PC-3 (cell line): ENCODE data around the gene MAPK8IP1. TPM values are rescaled to one million over a fixed set of nuclear protein-coding genes. Genes with fewer than 3 reads are reported as not detected.

Source experiments
- ATAC-seq: fragments of 200-7000 bp; cut with Tn5 transposase; 2 replicates; pipeline ENCODE4 v1.9.1; 2020; ENCODE audit warnings: mild to moderate bottlenecking, moderate library complexity
- BruUV-seq: library from RNA; stranded (reverse); fragments of 400-500 nt; replicated peaks from 2 replicates; lab custom pipeline; 2021; lab: Mats Ljungman, UMichigan
- CTCF ChIA-PET: fragments of 300-600 bp; sonication (Branson Sonifier 250); formaldehyde crosslinking; loops from one replicate; lab custom pipeline; 2022; ENCODE audit warnings: antibody characterized with exemption; lab: Charles Lee
- POLR2A ChIA-PET: fragments of 300-600 bp; sonication (Branson Sonifier 250); formaldehyde crosslinking; loops from one replicate; lab custom pipeline; 2022; ENCODE audit warnings: antibody characterized with exemption; ENCODE audit not compliant: unreplicated experiment; lab: Charles Lee
- DNase-seq: peaks from one replicate; pipeline ENCODE4 v3.0.0-alpha.2; 2015
- H2AFZ ChIP-seq: fragments of 300-600 bp; sonication (generic); 2 replicates; pipeline ENCODE4 v1.6.0; 2016; ENCODE audit warnings: antibody characterized with exemption, low read length
- H3F3A ChIP-seq: fragments of 300-600 bp; sonication (generic); one replicate; pipeline ENCODE4 v1.6.0; 2017; ENCODE audit warnings: antibody characterized with exemption, low read length, control low read depth, mild to moderate bottlenecking; ENCODE audit not compliant: unreplicated experiment
- H3K27ac ChIP-seq: fragments of 300-600 bp; sonication (generic); 2 replicates; pipeline ENCODE4 v1.5.1; 2016; ENCODE audit warnings: mild to moderate bottlenecking, low read length
- H3K27me3 ChIP-seq: fragments of 300-600 bp; sonication (generic); 2 replicates; pipeline ENCODE4 v1.6.1; 2016; ENCODE audit warnings: low read length, mixed read lengths
- H3K36me3 ChIP-seq: fragments of 300-600 bp; sonication (generic); 2 replicates; pipeline ENCODE4 v1.6.1; 2016; ENCODE audit warnings: low read depth, mixed run types, low read length, mixed read lengths
- H3K4me1 ChIP-seq: fragments of 300-600 bp; sonication (generic); 2 replicates; pipeline ENCODE4 v1.5.1; 2016; ENCODE audit warnings: low read length; ENCODE audit not compliant: insufficient read depth
- H3K4me2 ChIP-seq: fragments of 300-600 bp; sonication (generic); 2 replicates; pipeline ENCODE4 v1.6.0; 2016; ENCODE audit warnings: low read length
- H3K4me3 ChIP-seq: fragments of 300-600 bp; sonication (generic); 2 replicates; pipeline ENCODE4 v1.5.1; 2016; ENCODE audit warnings: mild to moderate bottlenecking, low read length, mixed read lengths
- H3K79me2 ChIP-seq: fragments of 300-600 bp; sonication (generic); 2 replicates; pipeline ENCODE4 v1.6.1; 2017; ENCODE audit warnings: low read length, mixed read lengths
- H3K9ac ChIP-seq: fragments of 300-600 bp; sonication (generic); 2 replicates; pipeline ENCODE4 v1.6.0; 2016; ENCODE audit warnings: mild to moderate bottlenecking, low read length
- H3K9me2 ChIP-seq: fragments of 300-600 bp; sonication (generic); replicated peaks from 2 replicates; pipeline ENCODE4 v1.6.1; 2016; ENCODE audit warnings: mixed run types, low read length, mixed read lengths
- H3K9me3 ChIP-seq: fragments of 300-600 bp; sonication (generic); 2 replicates; pipeline ENCODE4 v1.6.1; 2016; ENCODE audit warnings: low read length, mixed read lengths
- H4K20me1 ChIP-seq: fragments of 300-600 bp; sonication (generic); 2 replicates; pipeline ENCODE4 v1.6.1; 2016; ENCODE audit warnings: low read length, mixed read lengths
- EZH2 ChIP-seq: fragments of 300-600 bp; sonication (generic); IDR thresholded peaks from one replicate; pipeline ENCODE4 v1.6.1; 2017; ENCODE audit warnings: antibody characterized with exemption, mild to moderate bottlenecking, low read length; ENCODE audit not compliant: unreplicated experiment
- EZH2phosphoT487 ChIP-seq: fragments of 300-600 bp; sonication (generic); IDR thresholded peaks from 2 replicates; pipeline ENCODE4 v1.6.1; 2018; ENCODE audit warnings: mild to moderate bottlenecking, antibody characterized with exemption, low read length, borderline replicate concordance
- intact Hi-C: fragments of 100-400 bp; cut with micrococcal nuclease; formaldehyde crosslinking; loops from 2 replicates; pipeline ENCODE4 v1.9.0; 2023
- total RNA-seq: library from RNA; depleted of rRNA; stranded (reverse); fragments of >200 nt; gene quantifications from 2 replicates; pipeline ENCODE4 v1.2.3, GENCODE V29; 2014
- TF ChIP-seq, protein P1 (sequence below): fragments of 300-600 bp; sonication (generic); conservative IDR thresholded peaks from 2 replicates; pipeline ENCODE4 v1.5.1; 2017; ENCODE audit warnings: antibody characterized with exemption, low read depth, mild to moderate bottlenecking, low read length

MAPK8IP1 gene
- total RNA-seq, 1 experiment from 2014 or later: 7.1 TPM

DNA sequence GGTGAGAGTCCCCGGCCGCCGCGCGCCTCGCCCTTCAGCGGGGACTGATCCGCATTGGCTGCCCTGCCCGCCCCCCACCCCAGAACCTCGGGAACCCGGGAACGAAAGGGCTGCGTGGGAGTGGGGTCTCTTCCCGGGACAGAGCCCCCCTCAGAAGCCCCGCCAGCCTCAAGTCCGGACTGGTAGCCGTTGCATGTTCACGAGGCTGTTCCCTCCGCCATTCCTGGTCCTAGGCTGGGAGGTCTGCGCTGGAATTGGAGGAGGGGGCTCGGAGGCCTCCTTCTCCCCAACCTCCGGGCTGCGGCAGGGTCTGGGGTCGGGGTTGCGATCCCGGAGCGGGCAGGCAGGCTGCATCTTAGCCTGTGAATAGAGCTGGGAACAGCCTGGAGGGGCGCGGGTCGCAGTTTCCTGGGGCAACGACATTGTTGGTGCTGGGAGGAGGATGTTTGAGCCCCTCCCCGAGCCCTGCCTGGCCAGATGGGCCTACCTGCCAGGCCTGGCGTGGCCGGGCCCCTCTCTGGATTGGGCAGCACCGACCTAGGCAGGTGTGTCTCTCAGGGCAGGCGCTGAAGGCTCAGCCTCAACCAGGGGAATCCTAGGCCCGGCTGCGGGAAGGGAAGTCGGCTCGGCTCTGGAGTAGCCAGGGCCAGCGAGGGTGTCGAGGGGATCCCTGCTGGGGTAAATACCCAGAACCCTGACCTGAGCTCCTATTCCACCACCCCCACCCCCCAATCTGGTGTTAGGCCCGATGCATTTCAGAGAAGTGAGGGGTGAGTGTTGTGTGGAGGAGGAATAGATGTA is 670 bp downstream of the MAPK8IP1 start:
- CTCF ChIA-PET: no interaction called here

DNA sequence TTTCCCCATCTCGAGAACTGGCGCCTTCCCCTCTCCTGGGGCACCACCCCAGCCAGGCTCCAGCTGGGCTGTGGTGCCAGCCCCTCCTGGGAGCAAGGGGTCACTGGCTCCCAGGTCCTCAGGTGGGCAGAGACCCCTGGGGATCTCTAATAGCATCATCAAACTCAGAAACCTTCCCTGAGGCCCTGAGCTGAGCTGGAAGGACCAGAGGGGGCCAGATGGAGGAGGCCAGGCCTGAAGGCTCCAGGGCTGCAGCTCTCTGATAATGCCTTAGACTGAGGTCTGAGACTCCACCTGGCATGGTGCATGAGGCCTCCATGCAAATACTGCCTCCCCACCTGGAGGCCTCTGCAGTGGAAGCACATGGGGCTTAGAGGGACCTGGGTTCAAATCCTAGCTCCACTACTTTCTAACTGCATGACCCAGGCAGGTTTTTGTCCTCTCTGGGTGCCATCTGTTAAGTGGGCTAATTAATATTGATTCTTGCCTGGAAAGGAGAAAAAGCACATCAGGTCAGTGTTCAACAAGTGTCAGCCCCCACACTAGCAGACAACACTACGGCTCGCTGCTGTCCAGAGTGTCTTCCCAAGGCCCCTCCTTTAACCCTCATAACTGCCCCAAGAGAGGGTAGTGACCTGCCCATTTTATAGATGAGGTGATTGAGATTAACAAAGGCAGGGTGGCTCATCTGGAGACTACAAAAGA is 1.5 kb downstream of the MAPK8IP1 start:
- ATAC-seq: no peak
- Histone ChIP-seq H3K4me1 (no peaks in the 10 kb centered on the region), H4K20me1 (no peaks in the 10 kb centered on the region), H2AFZ (no peak overlapping the region), H3F3A (no peaks in the 10 kb centered on the region), H3K4me2 (no peak overlapping the region), H3K27ac (no peak overlapping the region), H3K9me2 (no peaks in the 10 kb centered on the region), H3K9me3 (no peaks in the 10 kb centered on the region), H3K9ac (no peak overlapping the region), H3K4me3 (no peak overlapping the region), H3K27me3 (no peaks in the 10 kb centered on the region), H3K36me3 (peaks cover 2% of the 10 kb centered on the region; the same call in 1 of the 2 replicates), H3K79me2 (no peaks in the 10 kb centered on the region)
- BruUV-seq: no TSS peak
- ChIA-PET CTCF (no interaction called here), POLR2A (no interaction called here)
- intact Hi-C loops: no loop called here
- TF ChIP-seq, protein P1, sequence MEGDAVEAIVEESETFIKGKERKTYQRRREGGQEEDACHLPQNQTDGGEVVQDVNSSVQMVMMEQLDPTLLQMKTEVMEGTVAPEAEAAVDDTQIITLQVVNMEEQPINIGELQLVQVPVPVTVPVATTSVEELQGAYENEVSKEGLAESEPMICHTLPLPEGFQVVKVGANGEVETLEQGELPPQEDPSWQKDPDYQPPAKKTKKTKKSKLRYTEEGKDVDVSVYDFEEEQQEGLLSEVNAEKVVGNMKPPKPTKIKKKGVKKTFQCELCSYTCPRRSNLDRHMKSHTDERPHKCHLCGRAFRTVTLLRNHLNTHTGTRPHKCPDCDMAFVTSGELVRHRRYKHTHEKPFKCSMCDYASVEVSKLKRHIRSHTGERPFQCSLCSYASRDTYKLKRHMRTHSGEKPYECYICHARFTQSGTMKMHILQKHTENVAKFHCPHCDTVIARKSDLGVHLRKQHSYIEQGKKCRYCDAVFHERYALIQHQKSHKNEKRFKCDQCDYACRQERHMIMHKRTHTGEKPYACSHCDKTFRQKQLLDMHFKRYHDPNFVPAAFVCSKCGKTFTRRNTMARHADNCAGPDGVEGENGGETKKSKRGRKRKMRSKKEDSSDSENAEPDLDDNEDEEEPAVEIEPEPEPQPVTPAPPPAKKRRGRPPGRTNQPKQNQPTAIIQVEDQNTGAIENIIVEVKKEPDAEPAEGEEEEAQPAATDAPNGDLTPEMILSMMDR: no peak
- no peak for DNase-seq

More for the DNA sequence above, 670 bp downstream of the MAPK8IP1 start:
- H3K36me3 ChIP-seq: peaks cover 7% of the 10 kb centered on the region; the same call in 1 of the 2 replicates
- 0 out of 2 replicates have a peak overlapping the region, but pooled peaks have one; percentile 26 for H2AFZ ChIP-seq
- H4K20me1 ChIP-seq: 0 out of 2 replicates have a peak, but pooled peaks cover 3% of the 10 kb centered on the region
- no peaks in the 10 kb centered on the region for H3F3A ChIP-seq
- H3K9me2 ChIP-seq: no peaks in the 10 kb centered on the region
- no TSS peak for BruUV-seq
- H3K79me2 ChIP-seq: no peaks in the 10 kb centered on the region
- H3K9me3 ChIP-seq: no peaks in the 10 kb centered on the region
- H3K9ac ChIP-seq: no peak overlapping the region
- POLR2A ChIA-PET: no interaction called here
- no peak for DNase-seq
- no peak overlapping the region for H3K27ac ChIP-seq
- H3K4me3 ChIP-seq: peak overlapping the region; percentile 63
- H3K4me2 ChIP-seq: peak overlapping the region; percentile 77
- ATAC-seq: no peak
- intact Hi-C loops: no loop called here
- H3K27me3 ChIP-seq: no peaks in the 10 kb centered on the region
- H3K4me1 ChIP-seq: no peaks in the 10 kb centered on the region
- no peak for TF ChIP-seq EZH2phosphoT487

DNA sequence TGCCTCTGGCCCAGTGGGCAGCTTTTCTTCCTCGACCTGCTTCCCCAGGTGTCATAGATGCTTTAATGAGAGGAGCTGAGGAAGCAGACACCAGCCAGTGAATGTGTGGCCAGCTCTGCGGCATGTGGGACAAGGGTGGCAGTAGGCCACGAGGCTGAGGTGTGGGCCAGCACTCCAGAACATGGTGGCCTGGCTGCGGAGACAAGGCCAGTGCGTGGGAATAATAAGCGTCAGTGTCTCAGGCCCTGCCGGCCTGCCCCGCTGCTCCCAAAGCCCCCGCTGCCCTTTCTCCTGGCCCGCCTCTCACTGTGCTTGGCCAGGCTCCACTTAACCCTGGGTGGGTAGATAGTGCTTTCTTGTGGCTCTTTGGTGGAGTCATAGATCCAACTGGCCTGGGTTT is 2.1 kb downstream of the MAPK8IP1 start:
- no peak overlapping the region for H3K4me3 ChIP-seq
- no peak overlapping the region for H3K4me2 ChIP-seq
- H4K20me1 ChIP-seq: no peaks in the 10 kb centered on the region
- H3F3A ChIP-seq: no peaks in the 10 kb centered on the region
- no peaks in the 10 kb centered on the region for H3K79me2 ChIP-seq
- intact Hi-C loops: no loop called here
- CTCF ChIA-PET: no interaction called here
- no peak overlapping the region for H2AFZ ChIP-seq
- H3K9me3 ChIP-seq: no peaks in the 10 kb centered on the region
- no peak overlapping the region for H3K9ac ChIP-seq
- ATAC-seq: no peak
- DNase-seq: no peak
- POLR2A ChIA-PET: no interaction called here
- H3K27me3 ChIP-seq: no peaks in the 10 kb centered on the region
- H3K36me3 ChIP-seq: no peaks in the 10 kb centered on the region
- TF ChIP-seq EZH2: no peak
- TF ChIP-seq, protein P1: no peak
- no peak for TF ChIP-seq EZH2phosphoT487
- H3K27ac ChIP-seq: no peak overlapping the region
- H3K9me2 ChIP-seq: no peaks in the 10 kb centered on the region
- BruUV-seq: no TSS peak
- no peaks in the 10 kb centered on the region for H3K4me1 ChIP-seq
